Measurements from ENCODE around the gene ZNF740. TPM values are rescaled to one million over a fixed set of nuclear protein-coding genes. Genes with fewer than 3 reads are reported as not detected.
"Not testable (repeated sequence)": the region's sequence is repeated elsewhere in the genome, so short reads cannot be mapped to it uniquely, and the experiment has no call there.

ZNF740 gene
- total and polyA plus RNA-seq, 2 donors from 2014 or later: 11.1 to 58.3 TPM

GRCh38 chr12:53161119-53161911 lies 19.2 kb upstream of the ZNF740 start:
- Histone ChIP-seq H3K27ac (ENCODE audit: low read depth in 2 of 2, low read length in 2 of 2) (no peak overlapping the region), H3K9ac (ENCODE audit: low read length in 3 of 3) (no peak overlapping the region), H3K36me3 (ENCODE audit: control insufficient read depth in 2 of 3, insufficient read depth in 3 of 3, low read length in 3 of 3) (no peaks in the 10 kb centered on the region), H3K9me3 (ENCODE audit: control insufficient read depth in 2 of 3, insufficient read depth in 1 of 3, low read length in 3 of 3) (no peaks in the 10 kb centered on the region), H3K4me1 (ENCODE audit: control insufficient read depth in 2 of 3, insufficient read depth in 2 of 3, low read depth in 1 of 3, low read length in 3 of 3) (peaks cover 0 to 2% (median 0%) of the 10 kb centered on the region in 3 donors), H3K27me3 (ENCODE audit: control insufficient read depth, insufficient read depth, low read length) (no peaks in the 10 kb centered on the region), H3K4me3 (ENCODE audit: low read length in 3 of 3) (no peak overlapping the region)
- intact Hi-C loops (cut with DNase I): no loop called here
- TF ChIP-seq, protein P1, sequence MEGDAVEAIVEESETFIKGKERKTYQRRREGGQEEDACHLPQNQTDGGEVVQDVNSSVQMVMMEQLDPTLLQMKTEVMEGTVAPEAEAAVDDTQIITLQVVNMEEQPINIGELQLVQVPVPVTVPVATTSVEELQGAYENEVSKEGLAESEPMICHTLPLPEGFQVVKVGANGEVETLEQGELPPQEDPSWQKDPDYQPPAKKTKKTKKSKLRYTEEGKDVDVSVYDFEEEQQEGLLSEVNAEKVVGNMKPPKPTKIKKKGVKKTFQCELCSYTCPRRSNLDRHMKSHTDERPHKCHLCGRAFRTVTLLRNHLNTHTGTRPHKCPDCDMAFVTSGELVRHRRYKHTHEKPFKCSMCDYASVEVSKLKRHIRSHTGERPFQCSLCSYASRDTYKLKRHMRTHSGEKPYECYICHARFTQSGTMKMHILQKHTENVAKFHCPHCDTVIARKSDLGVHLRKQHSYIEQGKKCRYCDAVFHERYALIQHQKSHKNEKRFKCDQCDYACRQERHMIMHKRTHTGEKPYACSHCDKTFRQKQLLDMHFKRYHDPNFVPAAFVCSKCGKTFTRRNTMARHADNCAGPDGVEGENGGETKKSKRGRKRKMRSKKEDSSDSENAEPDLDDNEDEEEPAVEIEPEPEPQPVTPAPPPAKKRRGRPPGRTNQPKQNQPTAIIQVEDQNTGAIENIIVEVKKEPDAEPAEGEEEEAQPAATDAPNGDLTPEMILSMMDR (IDR thresholded peaks at IDR 0.05; ENCODE audit: borderline replicate concordance, extremely low read depth, insufficient read depth): no peak
- no peak for FAIRE-seq
- no peak for DNase-seq

- H3K27ac ChIP-seq (ENCODE audit: low read depth in 2 of 2, low read length in 2 of 2); H3K4me1 ChIP-seq (ENCODE audit: control insufficient read depth in 2 of 3, insufficient read depth in 2 of 3, low read depth in 1 of 3, low read length in 3 of 3); H3K9ac ChIP-seq (ENCODE audit: low read length in 3 of 3); H3K27me3 ChIP-seq (ENCODE audit: control insufficient read depth, insufficient read depth, low read length); H3K4me3 ChIP-seq (ENCODE audit: low read length in 3 of 3); H3K9me3 ChIP-seq (ENCODE audit: control insufficient read depth in 2 of 3, insufficient read depth in 1 of 3, low read length in 3 of 3); FAIRE-seq; H3K36me3 ChIP-seq (ENCODE audit: control insufficient read depth in 2 of 3, insufficient read depth in 3 of 3, low read length in 3 of 3); intact Hi-C loops (cut with DNase I); DNase-seq: not testable (repeated sequence)
Measured at GRCh38 chr12:53163008-53163407, 17.5 kb upstream of the ZNF740 start.

DNA sequence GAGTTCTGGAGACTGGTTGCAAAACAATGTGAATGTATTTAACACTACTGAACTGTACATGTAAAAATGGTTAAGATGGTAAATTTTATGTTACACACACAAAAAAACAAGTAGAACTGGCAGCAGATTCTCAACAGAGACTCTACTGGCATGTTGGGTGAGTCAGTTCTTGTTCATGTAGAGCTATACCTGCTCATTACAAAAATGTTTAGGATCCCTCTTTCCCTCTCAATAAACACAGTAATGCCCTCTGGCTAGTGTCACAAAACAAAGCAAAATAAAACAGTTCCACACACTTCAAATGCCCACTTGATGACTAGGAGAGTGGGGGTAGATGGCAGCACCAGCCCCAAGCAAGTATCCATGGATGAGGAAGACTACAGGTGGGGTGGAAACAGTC lies 13.7 kb upstream of the ZNF740 start:
- Histone ChIP-seq H3K4me1 (ENCODE audit: control insufficient read depth in 2 of 3, insufficient read depth in 2 of 3, low read depth in 1 of 3, low read length in 3 of 3) (no peaks in the 10 kb centered on the region), H3K9ac (ENCODE audit: low read length in 3 of 3) (no peak overlapping the region), H3K27ac (ENCODE audit: low read depth in 2 of 2, low read length in 2 of 2) (no peak overlapping the region), H3K4me3 (ENCODE audit: low read length in 3 of 3) (no peak overlapping the region), H3K9me3 (ENCODE audit: control insufficient read depth in 2 of 3, insufficient read depth in 1 of 3, low read length in 3 of 3) (no peaks in the 10 kb centered on the region), H3K27me3 (ENCODE audit: control insufficient read depth, insufficient read depth, low read length) (no peaks in the 10 kb centered on the region), H3K36me3 (ENCODE audit: control insufficient read depth in 2 of 3, insufficient read depth in 3 of 3, low read length in 3 of 3) (peaks cover 0 to 2% (median under 1%) of the 10 kb centered on the region in 3 donors)
- FAIRE-seq (no peak), DNase-seq (no peak)
- intact Hi-C loops (cut with DNase I): no loop called here
- TF ChIP-seq, protein P1 (IDR thresholded peaks at IDR 0.05; ENCODE audit: borderline replicate concordance, extremely low read depth, insufficient read depth): no peak

DNA sequence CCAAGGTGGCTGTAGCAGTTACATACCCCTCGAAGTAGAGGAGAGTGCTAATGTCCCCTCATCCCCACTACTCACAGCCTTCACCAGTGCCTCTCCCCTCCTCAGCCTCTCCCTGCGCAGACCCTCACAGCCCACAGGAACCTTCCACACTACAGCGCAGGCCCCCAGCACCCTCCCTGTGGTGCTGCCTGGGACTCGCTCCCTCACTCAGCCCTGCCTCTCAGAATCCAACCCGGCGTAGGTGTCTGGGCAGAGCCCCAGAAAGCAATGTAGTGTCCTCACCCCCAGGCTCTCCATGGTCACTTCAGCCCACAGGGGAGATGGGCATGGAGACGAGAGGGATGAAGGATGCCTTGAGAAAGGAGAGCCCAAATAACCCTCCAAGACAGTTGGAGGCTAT lies 10.9 kb upstream of the ZNF740 start:
- no peak overlapping the region for H3K4me3 ChIP-seq (ENCODE audit: low read length in 3 of 3)
- H3K27ac ChIP-seq (ENCODE audit: low read depth in 2 of 2, low read length in 2 of 2): no peak overlapping the region
- FAIRE-seq (no peak), DNase-seq (no peak)
- TF ChIP-seq, protein P1 (IDR thresholded peaks at IDR 0.05; ENCODE audit: borderline replicate concordance, extremely low read depth, insufficient read depth): no peak
- H3K4me1 ChIP-seq (ENCODE audit: control insufficient read depth in 2 of 3, insufficient read depth in 2 of 3, low read depth in 1 of 3, low read length in 3 of 3): no peaks in the 10 kb centered on the region
- H3K9ac ChIP-seq (ENCODE audit: low read length in 3 of 3): no peak overlapping the region
- intact Hi-C loops (cut with DNase I): no loop called here
- peaks cover 0 to 6% (median 2%) of the 10 kb centered on the region in 3 donors for H3K36me3 ChIP-seq (ENCODE audit: control insufficient read depth in 2 of 3, insufficient read depth in 3 of 3, low read length in 3 of 3)
- no peaks in the 10 kb centered on the region for H3K9me3 ChIP-seq (ENCODE audit: control insufficient read depth in 2 of 3, insufficient read depth in 1 of 3, low read length in 3 of 3)
- no peaks in the 10 kb centered on the region for H3K27me3 ChIP-seq (ENCODE audit: control insufficient read depth, insufficient read depth, low read length)
